ENCODE data around the gene KRT84.
A peak's percentile ranks its signal among the peaks of the same experiment; 100 is the strongest.

The KRT84 gene

DNA sequence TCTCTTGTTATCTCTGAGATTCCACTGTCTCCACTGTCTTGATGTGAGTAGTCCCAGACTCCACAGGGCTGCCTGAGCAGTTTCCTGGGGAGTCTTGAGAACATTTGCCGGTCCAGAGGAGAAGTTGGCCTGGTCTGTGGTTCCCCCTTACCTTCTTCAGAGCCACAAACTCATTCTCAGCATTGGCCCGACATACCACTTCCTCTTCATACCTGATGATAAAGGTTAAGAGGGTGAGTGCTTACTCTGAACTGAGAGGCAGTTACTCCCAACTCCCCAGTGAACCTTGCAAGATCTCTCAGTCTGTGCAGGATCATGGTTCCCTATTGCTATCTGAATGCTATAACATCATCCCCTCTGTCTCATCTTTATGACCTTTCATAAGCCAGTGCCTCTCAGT, 2.6 kb downstream of the KRT84 start:
- no peak for DNase-seq (ENCODE audit: low read depth)

DNA sequence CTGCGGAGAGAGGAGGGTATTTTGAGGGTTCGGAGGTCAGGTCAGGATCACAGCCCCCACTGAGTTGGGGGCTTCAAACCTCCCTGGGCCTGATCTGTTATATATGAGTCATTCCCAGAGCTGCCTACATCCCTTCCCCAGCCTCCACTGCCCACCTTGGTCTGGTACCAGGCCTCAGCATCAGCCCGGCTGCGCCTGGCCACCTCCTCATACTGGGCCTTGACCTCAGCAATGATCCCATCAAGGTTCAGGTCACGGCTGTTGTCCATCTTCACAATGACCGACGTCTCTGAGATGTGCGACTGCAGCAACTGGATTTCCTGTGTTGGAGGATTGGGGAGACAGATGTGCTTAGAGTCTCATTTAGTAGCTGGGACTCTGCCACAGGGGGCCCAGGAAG, 4.2 kb downstream of the KRT84 start:
- no peak for DNase-seq (ENCODE audit: low read depth)

GRCh38 chr12:52380271-52380694, 5.2 kb downstream of the KRT84 start:
- DNase-seq (ENCODE audit: low read depth), result peak; percentile 19

- DNase-seq (ENCODE audit: low read depth), result no peak
These were observed 5.9 kb downstream of the KRT84 start for GRCh38 chr12:52379536-52379935.

DNA sequence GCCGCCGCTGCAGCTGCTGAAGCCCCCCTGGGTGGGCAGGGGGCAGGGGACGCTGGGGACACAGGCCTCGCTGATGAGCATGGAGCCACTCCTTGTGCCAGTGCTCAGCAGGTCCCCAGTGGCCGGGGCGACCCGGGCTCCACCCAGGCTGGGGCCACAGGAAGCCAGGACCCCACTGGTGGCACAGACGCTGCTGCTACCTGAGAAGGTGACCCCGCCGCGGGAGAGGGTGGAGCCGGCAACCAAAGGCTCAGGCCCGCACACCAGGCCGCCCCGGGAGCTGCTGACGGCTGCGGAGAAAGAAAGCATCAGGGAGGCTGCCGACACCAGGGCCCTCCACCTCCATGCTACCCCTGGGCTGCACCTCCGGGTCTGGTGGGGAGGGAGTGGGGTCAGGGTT, 7.4 kb downstream of the KRT84 start:
- DNase-seq (ENCODE audit: low read depth), result no peak

- DNase-seq (ENCODE audit: low read depth), result no peak
These were observed 8.2 kb downstream of the KRT84 start for GRCh38 chr12:52377266-52377665.

- DNase-seq (ENCODE audit: low read depth), result peak; percentile 39
These were observed 13.0 kb downstream of the KRT84 start for GRCh38 chr12:52372216-52373154.

- DNase-seq (ENCODE audit: low read depth), result no peak
These were observed 13.7 kb downstream of the KRT84 start for GRCh38 chr12:52371716-52372115.

DNA sequence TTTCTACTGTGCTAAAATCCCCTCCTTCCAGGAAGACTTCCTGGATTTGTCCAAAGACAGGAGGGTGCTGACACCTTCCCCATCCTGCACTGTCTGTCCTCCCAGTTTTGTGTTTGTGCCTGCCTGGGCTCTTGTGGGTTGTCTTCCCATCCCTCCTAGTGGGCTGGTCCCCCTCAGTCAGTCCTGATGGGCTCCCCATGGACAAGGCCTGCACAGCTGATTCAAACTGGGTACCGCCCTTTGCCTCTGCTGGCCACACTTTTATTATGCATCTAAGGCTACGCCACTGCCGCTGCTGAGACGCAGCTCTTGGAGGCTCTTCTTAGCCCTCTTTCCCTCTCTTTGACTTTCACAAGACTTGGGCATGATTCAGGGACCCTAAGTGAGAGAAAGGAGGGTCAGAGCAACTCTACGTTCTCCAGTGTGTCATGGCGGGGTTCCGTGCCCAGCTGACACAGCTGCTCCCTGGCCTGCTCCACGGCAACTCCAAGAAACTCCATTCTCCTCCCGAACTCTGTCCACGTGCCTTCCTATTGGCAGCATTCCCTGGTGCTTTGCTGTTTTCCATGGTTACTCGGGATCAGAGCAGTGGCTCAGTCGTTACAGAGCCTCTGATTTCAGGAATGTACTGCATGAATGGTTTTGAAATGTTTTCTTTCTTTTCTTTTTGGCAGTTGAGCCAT, 14.4 kb downstream of the KRT84 start:
- no peak for DNase-seq (ENCODE audit: low read depth)

DNA sequence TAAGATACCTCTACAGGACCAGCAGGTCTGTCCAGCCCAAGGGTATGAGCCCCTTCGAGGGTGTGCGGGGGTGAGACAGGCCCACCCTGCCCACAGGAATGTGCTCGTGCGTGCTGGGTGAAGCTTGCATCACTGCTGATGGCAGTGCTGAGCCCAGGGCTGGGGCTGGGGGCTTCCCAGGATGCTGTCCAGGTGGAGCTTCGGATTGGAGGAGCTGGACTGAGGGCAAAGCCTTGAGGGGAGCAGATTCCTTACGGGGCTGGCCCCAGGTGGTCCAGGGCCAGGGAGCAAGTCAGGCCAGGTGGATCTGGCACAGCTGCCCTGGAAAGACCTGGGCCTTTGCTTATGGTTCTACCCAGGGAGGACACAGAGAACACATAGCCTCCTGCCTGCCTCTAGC, 15.6 kb downstream of the KRT84 start:
- DNase-seq (ENCODE audit: low read depth), result no peak

DNA sequence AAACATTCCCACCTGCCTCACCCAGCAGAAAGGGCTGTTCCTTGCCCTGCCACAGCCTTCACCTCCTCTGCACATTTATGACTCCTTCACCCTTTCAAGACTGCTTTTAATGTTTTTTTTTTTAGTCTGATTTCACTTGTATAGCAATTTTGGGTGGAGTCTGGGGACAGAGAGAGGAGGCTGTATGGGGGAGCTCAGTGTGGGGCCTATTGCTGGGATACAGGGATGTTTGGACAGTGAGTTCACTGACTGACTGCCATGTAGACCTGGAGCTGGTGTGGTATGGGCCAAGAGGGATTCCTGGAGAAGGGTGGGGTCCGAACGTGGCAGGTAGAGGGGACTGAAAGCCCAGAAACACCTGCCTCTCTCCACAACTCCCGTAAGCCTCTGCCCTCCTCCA, 16.2 kb downstream of the KRT84 start:
- DNase-seq (ENCODE audit: low read depth), result no peak

GRCh38 chr12:52368508-52368907, 16.9 kb downstream of the KRT84 start:
- DNase-seq (ENCODE audit: low read depth), result no peak

DNA sequence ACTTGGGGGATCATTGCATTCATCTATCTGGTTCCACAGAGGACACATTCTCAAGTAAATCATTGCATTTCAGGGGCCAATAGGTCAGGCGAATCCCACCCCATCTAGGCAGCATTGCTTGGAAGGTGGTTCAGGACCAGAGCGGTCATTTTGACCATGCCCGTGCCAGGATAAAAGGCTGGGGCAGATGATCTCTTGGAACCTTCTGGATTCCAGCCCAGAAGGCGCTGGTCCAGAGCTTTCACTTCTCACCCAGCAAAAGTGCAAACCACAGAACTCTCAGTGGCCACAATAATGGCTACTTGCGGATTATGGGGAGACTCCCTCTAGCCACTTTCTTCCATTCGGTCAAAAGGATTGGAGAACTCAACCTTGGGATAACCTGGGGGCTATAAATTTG, 17.6 kb downstream of the KRT84 start:
- no peak for DNase-seq (ENCODE audit: low read depth)

- DNase-seq (ENCODE audit: low read depth), result no peak
These were observed 18.5 kb downstream of the KRT84 start, which contains the start of gene KRT85 for GRCh38 chr12:52366738-52367485. Gene KRT85 (minus strand): TSS chr12:52367481. CDS start chr12:52367405, 76 bp downstream.

DNA sequence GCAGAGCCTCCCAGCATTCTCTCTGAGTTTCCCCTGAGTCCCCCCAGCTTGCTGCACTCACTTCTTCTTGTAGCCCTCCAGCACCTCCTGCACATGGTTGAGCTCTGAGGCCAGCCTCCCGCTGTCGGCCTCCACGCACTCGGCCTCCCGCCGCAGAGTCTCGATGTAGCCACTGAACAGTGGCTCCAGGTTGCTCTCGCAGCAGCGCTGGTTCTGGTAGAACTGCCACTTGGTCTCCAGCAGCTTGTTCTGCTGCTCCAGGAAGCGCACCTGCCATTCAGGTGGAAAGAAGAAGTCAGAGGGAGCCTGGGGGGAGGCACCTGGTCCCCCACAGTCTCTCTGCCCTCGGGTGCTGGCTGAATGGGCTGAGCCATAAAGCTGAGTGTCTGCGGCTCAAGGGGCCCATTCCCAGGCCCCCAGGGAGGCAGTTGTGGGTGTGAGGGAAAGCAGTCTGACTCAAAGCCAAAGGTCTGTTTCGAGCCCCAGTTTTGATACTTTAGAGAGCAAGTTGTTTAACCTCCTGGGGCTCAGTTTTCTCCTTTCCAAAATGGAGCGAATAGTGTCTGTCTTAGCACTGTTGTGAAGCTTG, 20.5 kb downstream of the KRT84 start:
- DNase-seq (ENCODE audit: low read depth), result no peak

GRCh38 chr12:52364061-52364460, 21.4 kb downstream of the KRT84 start:
- DNase-seq (ENCODE audit: low read depth), result no peak

- no peak for DNase-seq (ENCODE audit: low read depth)
These were observed 22.3 kb downstream of the KRT84 start for GRCh38 chr12:52363111-52363679.

- DNase-seq (ENCODE audit: low read depth), result no peak
These were observed 23.2 kb downstream of the KRT84 start for GRCh38 chr12:52362118-52362726.

- no peak for DNase-seq (ENCODE audit: low read depth)
These were observed 23.9 kb downstream of the KRT84 start for GRCh38 chr12:52361553-52361952.

- no peak for DNase-seq (ENCODE audit: low read depth)
These were observed 24.7 kb downstream of the KRT84 start for GRCh38 chr12:52360663-52361271.

DNA sequence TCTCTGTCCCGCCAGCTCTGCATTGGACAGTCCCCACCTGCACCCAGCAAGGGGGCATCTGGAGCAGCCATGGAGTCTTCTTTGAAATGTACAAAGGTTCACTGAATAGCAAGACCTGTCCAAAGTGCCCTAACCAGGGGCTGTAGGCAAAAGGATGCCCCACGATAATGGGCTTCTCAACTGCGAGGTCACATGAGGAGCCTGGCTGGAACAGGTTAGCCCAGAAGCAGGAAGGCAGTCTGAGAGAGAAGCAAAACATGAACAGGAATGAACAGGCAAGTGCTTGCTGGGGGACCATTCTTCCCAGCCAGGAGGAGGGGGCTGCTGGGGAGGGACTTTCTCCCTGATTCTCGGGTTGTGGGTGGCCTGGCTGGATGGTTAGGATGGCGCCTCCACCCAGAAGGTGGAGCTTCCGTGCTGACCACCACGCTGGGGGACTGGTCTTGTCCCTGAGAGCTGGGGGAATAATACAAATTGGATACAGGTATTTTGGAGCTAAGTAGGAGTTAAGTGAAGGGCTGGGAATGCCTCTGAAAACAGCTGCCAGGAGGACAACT, 25.3 kb downstream of the KRT84 start:
- no peak for DNase-seq (ENCODE audit: low read depth)

Measured in activated T-cell treated with anti-CD3 and anti-CD28 coated beads for 48 hours (primary cell).